ENCODE measurements around the gene RBPJ.
A peak's percentile ranks its signal among the peaks of the same experiment; 100 is the strongest.

The RBPJ gene

GRCh38 chr4:26320538-26321372 lies at the start of gene RBPJ:
Gene RBPJ (plus strand): TSS chr4:26321014. CDS start chr4:26321029, 15 bp downstream.
- H3K4me3 ChIP-seq (ENCODE audit: low read depth, low read length), result peak within 1 kb of the TSS; percentile 75
- in situ Hi-C loops (cut with HindIII; ENCODE audit: low sequenced_read_pairs), result no loop called here
- DNase-seq (ENCODE audit: low read depth, low spot score), result peak; percentile 99
- TF ChIP-seq, protein P1, sequence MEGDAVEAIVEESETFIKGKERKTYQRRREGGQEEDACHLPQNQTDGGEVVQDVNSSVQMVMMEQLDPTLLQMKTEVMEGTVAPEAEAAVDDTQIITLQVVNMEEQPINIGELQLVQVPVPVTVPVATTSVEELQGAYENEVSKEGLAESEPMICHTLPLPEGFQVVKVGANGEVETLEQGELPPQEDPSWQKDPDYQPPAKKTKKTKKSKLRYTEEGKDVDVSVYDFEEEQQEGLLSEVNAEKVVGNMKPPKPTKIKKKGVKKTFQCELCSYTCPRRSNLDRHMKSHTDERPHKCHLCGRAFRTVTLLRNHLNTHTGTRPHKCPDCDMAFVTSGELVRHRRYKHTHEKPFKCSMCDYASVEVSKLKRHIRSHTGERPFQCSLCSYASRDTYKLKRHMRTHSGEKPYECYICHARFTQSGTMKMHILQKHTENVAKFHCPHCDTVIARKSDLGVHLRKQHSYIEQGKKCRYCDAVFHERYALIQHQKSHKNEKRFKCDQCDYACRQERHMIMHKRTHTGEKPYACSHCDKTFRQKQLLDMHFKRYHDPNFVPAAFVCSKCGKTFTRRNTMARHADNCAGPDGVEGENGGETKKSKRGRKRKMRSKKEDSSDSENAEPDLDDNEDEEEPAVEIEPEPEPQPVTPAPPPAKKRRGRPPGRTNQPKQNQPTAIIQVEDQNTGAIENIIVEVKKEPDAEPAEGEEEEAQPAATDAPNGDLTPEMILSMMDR (IDR thresholded peaks at IDR 0.05; ENCODE audit: low read depth, low read length), result no peak

DNA sequence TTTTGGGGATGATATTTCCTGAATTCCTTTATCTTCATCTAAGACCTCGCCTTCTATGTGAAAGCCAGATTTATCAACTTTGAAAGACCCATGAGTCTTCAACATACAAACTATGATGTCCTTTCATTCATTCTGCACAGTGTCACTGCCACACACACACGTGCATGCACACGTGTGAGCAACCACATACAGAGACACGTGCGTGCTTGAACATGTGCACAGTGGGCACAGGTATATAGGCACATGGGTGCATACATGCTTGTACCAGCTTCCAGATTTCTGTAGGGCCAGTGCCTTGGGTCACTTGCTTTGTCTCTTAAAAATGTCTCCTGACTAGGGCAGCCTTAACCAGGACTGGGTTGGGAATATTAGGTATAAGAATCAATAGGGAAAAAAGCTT lies 49.1 kb upstream of the RBPJ start:
- in situ Hi-C loops (cut with HindIII; ENCODE audit: low sequenced_read_pairs), result no loop called here
- TF ChIP-seq, protein P1 (IDR thresholded peaks at IDR 0.05; ENCODE audit: low read depth, low read length), result no peak
- no peak for DNase-seq (ENCODE audit: low read depth, low spot score)
- no peak overlapping the region for H3K4me3 ChIP-seq (ENCODE audit: low read depth, low read length)

- no peak for DNase-seq (ENCODE audit: low read depth, low spot score)
These were observed 47.9 kb upstream of the RBPJ start for GRCh38 chr4:26272654-26273615.

GRCh38 chr4:26273616-26273980 lies 47.2 kb upstream of the RBPJ start:
- no peak for DNase-seq (ENCODE audit: low read depth, low spot score)
- in situ Hi-C loops (cut with HindIII; ENCODE audit: low sequenced_read_pairs), result no loop called here
- H3K4me3 ChIP-seq (ENCODE audit: low read depth, low read length), result no peak overlapping the region
- TF ChIP-seq, protein P1 (IDR thresholded peaks at IDR 0.05; ENCODE audit: low read depth, low read length), result no peak

More at GRCh38 chr4:26272654-26273615, 47.9 kb upstream of the RBPJ start:
- in situ Hi-C loops (cut with HindIII; ENCODE audit: low sequenced_read_pairs), result no loop called here
- TF ChIP-seq, protein P1 (IDR thresholded peaks at IDR 0.05; ENCODE audit: low read depth, low read length), result no peak
- no peak overlapping the region for H3K4me3 ChIP-seq (ENCODE audit: low read depth, low read length)

GRCh38 chr4:26275281-26275680 lies 45.5 kb upstream of the RBPJ start:
- H3K4me3 ChIP-seq (ENCODE audit: low read depth, low read length), result no peak overlapping the region
- DNase-seq (ENCODE audit: low read depth, low spot score), result no peak
- in situ Hi-C loops (cut with HindIII; ENCODE audit: low sequenced_read_pairs), result no loop called here
- TF ChIP-seq, protein P1 (IDR thresholded peaks at IDR 0.05; ENCODE audit: low read depth, low read length), result no peak

DNA sequence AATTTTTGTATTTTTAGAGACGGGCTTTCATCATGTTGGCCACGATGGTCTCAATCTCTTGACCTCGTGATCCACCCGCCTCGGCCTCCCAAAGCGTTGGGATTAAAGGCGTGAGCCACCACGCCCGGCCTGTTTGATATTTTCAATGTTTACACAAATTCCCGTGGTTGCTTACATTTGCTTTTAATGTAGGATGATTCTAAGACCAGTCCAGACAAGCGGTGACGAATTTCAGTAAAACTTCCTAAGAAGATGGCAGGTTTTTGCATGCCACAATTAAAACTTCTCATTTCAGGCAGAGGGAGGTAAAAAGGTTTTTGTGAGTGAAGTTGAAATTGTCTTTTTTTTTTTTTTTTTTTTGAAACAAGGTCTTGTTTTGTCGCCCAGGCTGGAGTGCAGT lies 41.4 kb upstream of the RBPJ start:
- no peak for DNase-seq (ENCODE audit: low read depth, low spot score)
- in situ Hi-C loops (cut with HindIII; ENCODE audit: low sequenced_read_pairs), result no loop called here
- TF ChIP-seq, protein P1 (IDR thresholded peaks at IDR 0.05; ENCODE audit: low read depth, low read length), result no peak
- H3K4me3 ChIP-seq (ENCODE audit: low read depth, low read length), result no peak overlapping the region
